ENCODE results near the gene GALNT9.

DNA sequence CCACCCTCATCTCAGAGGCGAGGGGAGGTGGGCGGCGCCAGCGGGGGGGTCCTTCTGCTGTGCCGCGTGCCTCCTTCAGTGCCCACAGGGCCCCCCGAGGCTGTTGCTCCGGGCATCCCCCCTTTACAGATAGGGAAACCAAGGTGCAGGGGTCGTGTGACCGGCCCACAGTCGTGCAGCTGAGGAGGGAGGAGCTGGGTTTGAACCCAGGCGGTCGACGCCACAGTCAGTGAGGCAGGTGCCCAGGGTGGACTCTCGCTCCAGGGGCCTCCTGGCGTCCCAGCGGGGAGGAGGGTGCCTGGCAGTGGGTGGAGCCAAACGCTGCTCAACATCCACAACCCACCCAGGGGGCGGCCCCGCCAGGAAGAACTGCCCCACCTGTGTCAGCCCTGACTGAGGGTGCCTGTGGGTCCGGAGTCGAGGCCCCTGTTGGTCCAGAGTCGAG, 8.6 kb downstream of the GALNT9 start:
- TF ChIP-seq CTCF (IDR thresholded peaks at IDR 0.05; ENCODE audit: insufficient read depth, low read depth, low read length) (no peak), EZH2 (IDR thresholded peaks at IDR 0.05; ENCODE audit: insufficient read depth, low read length) (no peak)

All from astrocyte (in vitro differentiated cells and primary cell).